Neutrophil (primary cell): Measurements from ENCODE around the gene TEKT1.

ENCODE experiments used
- H3K27ac ChIP-seq: fragments of 200-600 bp; sonication (generic); 2 replicates; pipeline ENCODE4 v1.5.1; 2016; ENCODE audit warnings: mild to moderate bottlenecking, moderate library complexity
- H3K27me3 ChIP-seq: fragments of 200-600 bp; sonication (generic); 2 replicates; pipeline ENCODE4 v1.6.0; 2016; ENCODE audit warnings: mild to moderate bottlenecking
- H3K36me3 ChIP-seq: fragments of 200-600 bp; sonication (generic); 2 replicates; pipeline ENCODE4 v1.5.1; 2017
- H3K4me1 ChIP-seq, 2 experiments: fragments of 200-600 bp in 1 of 2; sonication (generic) in 1 of 2; 1 replicate in 1 of 2; 2 replicates in 1 of 2; pipeline versions ENCODE4 v1.5.1 to v1.6.1; 2013 to 2016; ENCODE audit warnings: low read depth in 1 of 2, low read length in 1 of 2, mild to moderate bottlenecking in 1 of 2, moderate library complexity in 1 of 2; ENCODE audit not compliant: control insufficient read depth in 1 of 2, insufficient read depth in 1 of 2
- H3K4me3 ChIP-seq, 2 experiments: fragments of 200-600 bp in 1 of 2; sonication (generic) in 1 of 2; 1 replicate in 1 of 2; 2 replicates in 1 of 2; pipeline ENCODE4 v1.5.1; 2013 to 2016; ENCODE audit warnings: low read depth in 1 of 2, low read length in 1 of 2, mild to moderate bottlenecking in 1 of 2, moderate library complexity in 1 of 2
- H3K9me3 ChIP-seq: fragments of 200-600 bp; sonication (generic); 2 replicates; pipeline ENCODE4 v1.5.1; 2016
- CTCF ChIP-seq: fragments of 200-600 bp; sonication (generic); IDR thresholded peaks from 2 replicates; pipeline ENCODE4 v1.5.1; 2016; ENCODE audit warnings: antibody characterized with exemption

The TEKT1 gene

GRCh38 chr17:6768447-6768846, 63.1 kb downstream of the TEKT1 start:
- Histone ChIP-seq H3K4me1 (no peaks in the 10 kb centered on the region), H3K27me3 (no peaks in the 10 kb centered on the region), H3K9me3 (no peaks in the 10 kb centered on the region), H3K36me3 (peaks cover 49% of the 10 kb centered on the region), H3K4me3 (no peak overlapping the region), H3K27ac (no peak overlapping the region)
- TF ChIP-seq CTCF: no peak

- H3K36me3 ChIP-seq: peaks cover 54% of the 10 kb centered on the region
- no peak for TF ChIP-seq CTCF
Observed at GRCh38 chr17:6761779-6762178, 69.8 kb downstream of the TEKT1 start.

GRCh38 chr17:6757747-6758146, 73.8 kb downstream of the TEKT1 start:
- TF ChIP-seq CTCF: no peak
- Histone ChIP-seq H3K27ac (no peak overlapping the region), H3K27me3 (no peaks in the 10 kb centered on the region), H3K9me3 (no peaks in the 10 kb centered on the region), H3K4me1 (peaks cover 28 to 32% of the 10 kb centered on the region in 2 experiments), H3K4me3 (no peak overlapping the region), H3K36me3 (peaks cover 43% of the 10 kb centered on the region)

More at GRCh38 chr17:6761779-6762178, 69.8 kb downstream of the TEKT1 start:
- Histone ChIP-seq H3K4me3 (no peak overlapping the region), H3K27ac (no peak overlapping the region), H3K27me3 (no peaks in the 10 kb centered on the region), H3K4me1 (peaks cover 7% of the 10 kb centered on the region in 2 experiments), H3K9me3 (no peaks in the 10 kb centered on the region)

- Histone ChIP-seq H3K27ac (peak overlapping the region; percentile 79), H3K27me3 (no peaks in the 10 kb centered on the region), H3K36me3 (peaks cover 31% of the 10 kb centered on the region), H3K4me1 (peaks cover 33 to 40% of the 10 kb centered on the region in 2 experiments), H3K9me3 (no peaks in the 10 kb centered on the region), H3K4me3 (peak overlapping the region; percentile 61 to 67)
- no peak for TF ChIP-seq CTCF
Observed at GRCh38 chr17:6756425-6757031, 75.0 kb downstream of the TEKT1 start.

GRCh38 chr17:6755731-6756184, 75.8 kb downstream of the TEKT1 start, which contains the start of gene XAF1:
Gene XAF1 (plus strand): TSS chr17:6756046. CDS start chr17:6756079, 33 bp downstream.
- no peak for TF ChIP-seq CTCF
- H3K27me3 ChIP-seq: no peaks in the 10 kb centered on the region
- H3K4me3 ChIP-seq: peak within 1 kb of the TSS; percentile 61 to 67
- H3K9me3 ChIP-seq: no peaks in the 10 kb centered on the region
- peaks cover 25% of the 10 kb centered on the region for H3K36me3 ChIP-seq
- peaks cover 33 to 40% of the 10 kb centered on the region in 2 experiments for H3K4me1 ChIP-seq
- peak within 1 kb of the TSS; percentile 79 for H3K27ac ChIP-seq
